Endothelial cell of hepatic sinusoid (primary cell): ENCODE data around the gene ASPRV1.

Experiments used
- in situ Hi-C: cut with HindIII; loops from 2 replicates; pipeline ENCODE4 v1.10.0; 2017; ENCODE audit warnings: low sequenced_read_pairs

Gene ASPRV1

DNA sequence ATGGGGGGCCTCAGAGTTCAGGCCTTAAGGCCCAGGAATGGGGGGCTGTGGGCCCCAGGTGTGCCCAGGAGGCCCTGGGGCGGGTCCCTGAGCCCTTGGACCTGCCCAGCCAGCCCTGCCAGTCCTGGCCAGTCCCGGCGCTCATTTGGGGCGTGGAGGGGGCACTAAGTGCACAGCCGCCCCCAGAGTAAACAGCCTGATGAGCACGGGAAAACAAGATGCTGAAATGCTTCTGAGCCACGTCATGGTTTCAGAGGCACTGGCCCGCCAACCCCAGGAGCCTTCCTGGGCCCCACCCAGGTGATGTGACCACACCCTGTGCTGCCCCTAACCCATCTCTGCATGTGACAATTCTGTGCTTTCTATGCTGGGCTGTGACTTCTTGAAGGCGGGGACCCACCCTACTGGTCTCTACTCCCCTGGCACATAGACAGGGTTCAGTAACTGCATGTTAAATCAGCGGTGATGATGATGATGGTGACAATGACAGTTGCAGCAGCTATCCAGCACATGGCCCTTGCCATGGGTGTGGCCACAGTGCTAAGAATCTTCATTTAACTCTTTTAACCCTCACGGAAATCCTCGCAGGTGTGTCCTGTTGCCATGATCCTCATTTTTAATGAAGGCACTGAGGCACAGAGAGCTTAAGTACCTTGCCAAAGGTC is 28.1 kb upstream of the ASPRV1 start:
- in situ Hi-C loops, result no loop called here

DNA sequence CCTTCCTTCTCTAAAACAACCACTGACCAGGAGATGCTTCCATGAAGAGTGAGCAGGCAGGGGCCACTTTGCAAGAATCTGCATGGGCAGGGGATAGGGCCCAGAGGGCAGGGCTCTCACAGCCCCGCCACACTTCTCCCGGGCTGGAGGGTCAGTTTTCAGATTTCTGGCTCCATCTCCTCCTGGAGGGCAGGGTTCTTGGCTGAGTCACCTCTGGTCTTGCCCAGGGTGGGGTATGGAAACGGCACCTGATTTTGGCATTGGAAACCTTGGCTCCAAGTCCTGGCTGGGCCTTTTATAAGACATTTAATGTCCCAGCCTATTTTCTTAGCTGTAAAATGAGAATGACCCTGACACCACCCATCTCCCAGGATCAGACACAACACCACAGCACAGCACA is 27.6 kb upstream of the ASPRV1 start:
- in situ Hi-C loops, result no loop called here

DNA sequence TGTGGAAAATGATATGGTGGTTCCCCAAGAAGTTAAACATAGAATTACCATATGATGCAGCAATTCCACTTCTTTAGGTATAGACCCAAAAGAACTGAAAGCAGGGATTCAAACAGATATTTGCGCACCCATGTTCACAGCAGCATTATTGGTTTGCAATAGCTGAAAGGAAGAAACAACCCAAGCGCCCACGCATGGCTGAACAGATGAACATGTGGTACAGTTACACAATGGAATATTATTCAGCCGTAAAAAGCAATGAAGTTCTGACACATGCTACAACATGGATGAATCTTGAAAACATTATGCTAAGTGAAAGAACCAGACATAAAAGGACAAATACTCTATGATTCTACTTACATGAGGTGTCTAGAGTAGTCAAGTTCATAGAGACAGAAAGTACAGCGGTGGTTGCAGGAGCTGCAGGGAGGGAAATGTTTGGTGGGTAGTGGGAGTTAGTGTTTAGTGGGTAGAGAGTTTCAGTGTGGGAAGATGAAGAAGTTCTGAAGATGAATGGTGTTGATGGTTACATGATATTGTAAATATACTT is 26.7 kb upstream of the ASPRV1 start:
- in situ Hi-C loops, result no loop called here

DNA sequence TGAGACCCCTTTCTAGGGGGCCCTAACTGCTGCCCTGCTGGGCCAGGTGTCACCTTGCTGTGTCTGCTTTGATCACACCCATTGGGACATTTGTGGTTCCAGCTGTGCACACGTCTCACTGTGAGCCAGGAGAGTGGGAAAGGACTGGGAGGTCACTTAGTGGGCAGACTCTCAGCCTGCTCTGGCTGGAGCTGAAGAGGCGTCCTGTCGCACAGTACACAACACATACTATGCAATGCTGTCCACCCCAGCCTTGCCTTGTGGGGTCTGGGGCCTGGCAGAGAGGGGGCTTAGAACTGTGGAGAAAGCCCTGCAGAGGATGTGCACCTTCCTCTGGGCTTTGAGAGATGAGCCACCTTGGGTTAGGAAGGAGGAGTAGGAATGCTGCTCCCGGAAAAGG is 25.3 kb upstream of the ASPRV1 start:
- in situ Hi-C loops, result no loop called here

DNA sequence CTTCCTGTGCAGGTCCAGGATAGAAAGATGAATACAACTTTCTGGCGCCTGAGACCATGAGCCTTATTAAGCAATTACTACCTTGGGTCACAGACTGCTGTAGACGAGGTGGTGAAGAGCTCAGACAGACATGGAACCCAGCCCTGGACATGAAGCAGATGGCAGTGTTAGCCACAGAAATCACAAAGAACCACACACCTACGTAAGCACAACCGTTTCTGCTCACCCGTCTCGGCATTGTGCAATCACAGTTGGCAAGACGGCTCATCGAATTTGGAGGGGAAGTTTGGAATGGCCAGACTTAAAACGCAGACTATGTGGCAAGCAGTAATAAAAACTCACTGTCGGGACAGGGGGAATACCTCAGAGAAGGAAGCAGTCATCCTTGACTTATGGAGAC is 24.3 kb upstream of the ASPRV1 start:
- in situ Hi-C loops, result no loop called here

DNA sequence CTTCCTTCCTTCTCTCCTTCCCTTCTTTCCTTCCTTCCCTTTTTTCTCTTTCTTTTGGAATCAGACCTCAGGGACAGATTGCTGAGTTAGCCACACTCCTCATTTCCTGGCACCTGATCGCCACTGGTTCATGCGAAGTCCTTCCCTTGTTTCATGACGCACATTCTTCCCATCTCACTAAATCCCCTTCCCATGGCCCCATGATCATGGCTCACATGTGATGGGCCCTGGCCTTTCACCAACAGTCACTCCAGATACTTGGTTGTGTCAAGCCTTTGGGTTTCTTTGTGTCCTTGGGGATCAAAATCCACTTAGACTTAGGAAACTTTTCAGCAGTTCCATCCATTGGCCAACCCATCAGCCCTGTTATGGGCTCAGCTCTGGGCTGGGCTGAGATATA is 23.8 kb upstream of the ASPRV1 start:
- in situ Hi-C loops, result no loop called here

DNA sequence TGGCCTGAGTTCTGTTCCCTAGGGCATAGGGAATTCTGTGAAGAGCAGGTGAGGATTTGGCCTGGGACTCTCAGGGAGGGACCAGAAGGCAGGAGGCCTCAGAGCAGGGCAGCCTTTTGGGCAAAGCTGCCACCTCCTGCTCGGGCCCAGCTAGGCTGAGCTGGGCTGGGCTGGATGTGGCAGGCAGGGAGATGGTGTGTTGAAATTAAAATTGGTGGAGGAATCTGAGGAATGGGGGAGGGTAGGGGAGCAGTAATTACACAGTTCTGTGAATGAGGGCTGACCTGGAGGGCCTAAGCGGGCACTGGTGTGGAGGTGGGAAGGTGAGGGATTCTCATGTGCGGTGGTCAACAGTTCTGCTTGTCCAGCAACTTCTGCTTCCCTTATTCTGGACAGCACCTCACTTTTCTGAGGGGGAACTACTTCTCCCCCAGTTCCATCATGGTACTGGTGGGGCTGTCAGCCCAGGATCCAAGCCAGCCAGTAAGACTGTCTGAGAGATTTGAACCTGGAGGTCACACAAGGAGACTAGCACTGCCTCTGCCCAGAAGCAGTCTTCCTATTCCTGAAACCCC is 22.0 kb upstream of the ASPRV1 start:
- in situ Hi-C loops, result no loop called here

DNA sequence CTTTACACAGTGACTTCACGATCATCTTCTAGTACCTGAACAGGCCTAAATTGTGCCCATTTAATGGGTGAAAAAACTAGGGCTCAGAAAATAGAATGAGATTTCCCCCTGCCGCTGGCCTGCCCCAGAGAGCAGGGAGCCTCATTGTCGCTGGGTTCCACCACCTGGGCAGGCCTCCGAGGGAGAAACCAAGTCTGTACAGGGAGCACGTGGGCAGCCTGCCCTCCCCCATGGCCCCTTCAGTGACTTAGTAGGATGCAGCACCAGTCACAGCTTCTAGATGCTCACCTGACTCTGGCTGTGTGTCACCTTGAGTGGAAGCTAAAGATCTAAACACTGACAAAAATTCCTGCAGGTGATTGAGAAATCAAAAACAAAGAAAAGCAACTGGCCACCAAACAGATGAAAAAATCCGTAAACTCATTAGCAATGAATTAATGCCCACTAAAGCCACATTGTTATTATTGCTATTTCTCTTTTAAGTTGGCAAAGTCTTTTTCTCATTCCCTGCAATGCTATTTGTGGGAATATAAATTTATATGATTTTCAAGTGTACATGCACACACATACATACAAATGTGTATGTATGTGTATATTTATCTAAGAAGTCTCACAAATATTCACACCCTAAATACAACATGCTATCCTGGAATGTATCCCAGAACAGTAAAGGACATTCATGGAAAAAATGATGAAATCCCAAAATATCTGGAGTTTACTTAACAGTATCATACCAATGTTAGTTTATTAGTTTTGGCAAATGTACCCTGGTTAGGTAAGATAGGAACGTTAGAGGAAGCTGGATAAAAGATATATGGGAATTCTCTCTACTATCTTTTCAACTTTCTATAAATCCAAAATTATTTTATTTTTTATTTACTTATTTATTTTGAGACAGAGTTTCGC is 18.7 kb upstream of the ASPRV1 start:
- in situ Hi-C loops, result loop anchor here (5.0 kb wide), 1 partner anchor 63 kb away; the partner anchor contains the start of gene MXD1

DNA sequence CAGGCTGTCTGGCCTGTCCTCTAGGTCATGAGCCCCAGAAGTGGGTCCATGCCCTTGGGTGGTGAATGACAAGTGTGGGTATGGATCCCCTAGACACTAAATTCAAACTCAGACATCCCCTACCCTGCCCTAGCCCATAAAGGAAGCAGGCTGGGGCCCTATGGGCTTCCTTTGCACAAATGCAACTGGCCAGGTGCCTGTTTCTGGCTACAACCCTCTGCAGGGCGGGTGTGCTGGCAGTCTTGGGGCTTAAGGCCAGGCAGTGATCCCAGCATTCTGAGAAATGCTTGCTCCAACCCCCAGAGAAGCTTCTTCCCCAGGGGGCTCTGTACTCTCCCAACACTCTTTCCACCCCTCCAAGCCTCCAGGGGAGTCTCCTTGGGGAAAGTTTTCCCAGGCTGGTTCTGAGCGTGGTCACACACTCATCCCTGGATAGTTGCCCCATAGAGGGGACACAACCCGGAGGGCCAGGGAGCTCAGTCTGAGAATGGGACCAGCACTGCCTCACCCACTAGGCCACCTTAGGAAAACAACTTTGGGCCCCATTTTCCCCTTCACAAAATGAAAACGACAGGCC is 16.6 kb upstream of the ASPRV1 start:
- in situ Hi-C loops, result loop anchor here (5.0 kb wide), 1 partner anchor 61 kb away; the partner anchor contains the start of gene MXD1

DNA sequence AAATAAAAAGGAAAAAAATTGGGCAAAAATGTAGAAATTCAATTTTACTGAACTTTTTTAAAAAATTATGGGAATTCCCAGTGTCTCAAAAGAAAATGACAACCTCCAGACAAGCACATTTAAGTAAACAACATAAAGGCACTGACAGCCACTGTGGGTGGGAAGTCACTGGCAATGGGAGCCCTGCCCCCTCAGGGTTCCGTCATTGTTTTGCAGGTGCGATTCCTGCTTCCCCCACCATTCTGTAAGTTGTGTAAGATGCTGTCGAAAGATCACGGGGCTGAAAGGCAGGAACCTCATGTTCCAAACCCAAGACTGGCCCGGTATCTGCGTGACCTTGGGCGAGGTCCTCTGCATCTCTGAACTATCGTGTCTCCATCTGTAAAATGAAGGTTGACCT is 15.8 kb upstream of the ASPRV1 start:
- in situ Hi-C loops, result loop anchor here (5.0 kb wide), 1 partner anchor 60 kb away; the partner anchor contains the start of gene MXD1

DNA sequence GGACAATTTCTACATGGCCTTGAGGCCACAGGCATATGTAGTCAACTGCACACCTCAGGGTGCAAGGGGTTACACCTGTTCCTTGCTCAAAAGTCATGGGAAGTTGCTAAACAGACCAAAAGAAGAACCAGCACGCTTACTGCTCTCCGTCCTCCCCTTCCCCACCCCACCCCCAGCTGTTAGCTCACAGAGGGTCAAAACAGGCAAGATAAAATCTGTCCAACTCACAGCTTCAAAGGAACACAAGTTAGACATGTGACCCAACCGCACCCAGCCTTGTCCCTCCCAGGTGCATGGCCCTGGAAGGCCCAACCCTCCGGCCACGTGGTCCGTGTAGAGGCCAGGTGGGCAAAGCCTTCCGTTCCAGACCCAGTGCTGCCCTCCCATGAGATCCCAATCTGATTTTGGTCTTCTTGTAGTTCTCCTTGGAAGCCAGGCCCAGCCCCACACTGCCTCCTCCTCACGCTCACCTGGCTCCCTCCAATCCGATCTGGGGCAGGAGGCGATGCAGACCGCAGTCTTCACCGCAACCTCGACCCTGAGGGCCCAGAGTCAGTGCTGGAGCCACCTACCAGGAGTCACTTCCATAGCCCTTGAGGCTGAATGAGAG is 14.5 kb upstream of the ASPRV1 start:
- in situ Hi-C loops, result loop anchor here (5.0 kb wide), 1 partner anchor 59 kb away; the partner anchor contains the start of gene MXD1

DNA sequence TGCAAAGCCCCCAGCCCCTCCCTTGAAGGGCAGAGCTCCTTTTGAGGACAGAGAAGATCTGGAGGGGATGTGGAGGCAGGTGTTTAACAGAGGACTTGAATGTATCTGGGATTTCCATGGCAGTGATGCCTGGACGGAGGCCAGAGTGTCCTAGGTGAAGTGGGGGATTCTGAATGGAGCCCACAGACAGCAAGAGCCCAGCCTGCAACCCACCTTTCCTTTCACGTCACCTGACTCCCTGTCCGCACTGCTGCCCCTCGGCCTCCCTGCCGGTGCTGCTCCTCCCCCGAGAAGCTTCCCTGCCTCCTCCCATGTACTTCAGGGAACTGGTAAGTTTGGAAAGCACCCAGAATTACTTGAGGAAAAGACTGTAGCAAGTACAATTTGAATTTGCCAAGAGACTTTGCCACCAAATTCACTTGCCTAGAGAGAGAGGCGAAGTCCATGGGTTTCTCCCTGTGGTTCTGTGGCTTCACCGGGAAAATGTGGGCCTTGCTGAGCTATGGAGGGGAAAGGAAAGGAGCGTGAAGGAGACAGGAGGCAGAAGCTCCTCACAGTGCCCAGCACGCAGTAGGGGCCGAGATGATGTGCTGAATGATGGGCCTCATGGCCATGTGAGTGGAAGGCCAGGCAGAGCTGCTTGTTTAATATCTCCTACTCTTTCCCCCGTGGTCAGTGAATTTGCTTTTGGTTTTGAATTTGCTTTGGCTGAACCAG is 13.9 kb upstream of the ASPRV1 start:
- in situ Hi-C loops, result loop anchor here (5.0 kb wide), 1 partner anchor 58 kb away; the partner anchor contains the start of gene MXD1

DNA sequence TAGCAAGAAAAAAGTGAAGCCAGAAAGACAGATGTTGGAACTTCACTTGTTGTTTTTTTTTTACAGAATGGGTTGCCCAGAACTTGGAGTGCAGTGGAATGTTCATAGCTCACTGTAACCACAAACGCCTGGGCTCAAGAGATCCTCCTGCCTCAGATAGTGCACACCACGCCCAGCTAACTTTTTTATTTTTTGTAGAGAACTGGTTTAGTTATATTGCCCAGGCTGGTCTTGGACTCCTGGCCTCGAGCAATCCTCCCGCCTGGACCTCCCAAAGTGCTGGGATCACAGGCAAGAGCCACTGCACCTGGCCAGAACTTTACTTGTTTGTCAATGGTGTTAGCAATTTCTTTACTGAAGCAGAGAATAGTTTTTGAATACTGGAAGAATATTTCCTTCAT is 11.9 kb upstream of the ASPRV1 start:
- in situ Hi-C loops, result no loop called here

DNA sequence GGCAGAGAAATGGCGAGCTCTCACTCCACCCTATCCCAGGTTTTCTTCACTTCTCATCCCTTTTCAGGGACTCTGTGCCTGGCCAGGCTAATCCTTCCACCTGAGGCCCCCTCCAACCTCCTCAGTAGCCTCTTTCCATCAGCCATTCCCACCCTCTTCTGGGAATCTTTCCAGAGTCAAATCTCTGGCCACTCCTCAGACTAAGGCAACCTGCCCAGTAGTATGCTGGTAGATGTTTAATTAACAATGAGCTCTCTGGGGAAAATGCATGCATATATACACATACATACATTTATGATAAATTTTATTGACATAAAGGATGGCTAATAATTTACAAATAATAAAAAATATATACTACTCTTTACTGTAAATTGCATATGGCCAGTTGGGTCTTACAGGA is 11.4 kb upstream of the ASPRV1 start:
- in situ Hi-C loops, result no loop called here

DNA sequence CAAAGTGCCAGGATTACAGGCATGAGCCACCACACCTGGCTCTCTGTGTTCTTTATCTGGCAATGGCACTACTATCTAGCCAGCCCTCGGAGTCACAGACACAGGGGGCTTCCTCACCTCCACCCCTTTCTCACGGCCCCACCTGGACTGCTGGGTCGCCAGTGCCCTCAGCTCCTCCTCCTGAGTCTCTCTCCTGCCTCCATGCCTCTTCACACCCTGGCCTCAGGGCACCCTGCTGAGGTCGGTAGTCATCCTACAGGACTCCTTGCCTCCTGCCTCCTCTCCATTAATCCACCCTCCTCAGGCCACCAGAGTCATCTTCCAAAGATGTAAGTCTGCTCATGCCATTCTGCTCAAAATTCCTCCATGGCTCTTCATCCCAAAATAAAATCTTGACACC is 8.6 kb upstream of the ASPRV1 start:
- in situ Hi-C loops, result no loop called here

DNA sequence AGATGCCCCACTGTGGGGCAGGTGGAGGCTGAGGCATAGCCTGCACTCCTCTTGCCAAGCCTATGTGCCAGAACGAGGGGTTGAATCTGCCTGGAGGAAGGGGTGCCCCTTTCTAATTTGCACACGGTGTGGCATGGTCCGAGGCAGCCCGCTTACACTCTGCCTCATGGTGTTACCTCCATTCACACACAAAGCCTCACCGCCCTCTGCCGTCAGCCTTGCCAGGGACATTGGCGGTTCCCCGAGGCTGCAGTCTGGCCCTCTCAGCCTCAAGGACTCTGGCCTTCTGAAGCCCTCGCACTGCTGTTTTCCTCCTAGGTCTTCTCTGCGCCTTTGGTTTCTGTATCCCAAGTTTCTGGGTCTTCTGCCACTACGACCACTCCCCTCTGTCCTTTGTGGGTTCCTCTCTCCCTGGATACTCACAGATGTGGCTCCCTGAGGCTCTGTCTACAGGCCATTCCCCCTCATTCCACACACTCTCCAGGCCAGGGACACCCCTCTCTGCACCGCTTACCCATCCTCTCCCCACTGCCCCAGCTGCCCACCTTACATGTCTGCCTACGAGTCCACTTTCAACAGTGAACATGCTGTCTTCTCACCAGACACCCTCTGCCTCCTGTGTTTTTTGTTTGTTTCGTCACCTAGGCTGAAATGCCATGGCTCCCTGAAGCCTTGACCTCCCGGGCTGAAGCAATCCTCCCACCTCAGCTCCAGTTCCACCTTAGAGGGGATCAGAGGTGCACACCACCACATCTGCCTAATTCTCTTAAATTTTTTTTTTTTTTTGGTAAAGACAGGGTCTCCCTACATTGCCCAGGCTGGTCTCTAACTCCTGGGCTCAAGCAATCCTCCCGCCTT is 7.9 kb upstream of the ASPRV1 start:
- in situ Hi-C loops, result no loop called here

DNA sequence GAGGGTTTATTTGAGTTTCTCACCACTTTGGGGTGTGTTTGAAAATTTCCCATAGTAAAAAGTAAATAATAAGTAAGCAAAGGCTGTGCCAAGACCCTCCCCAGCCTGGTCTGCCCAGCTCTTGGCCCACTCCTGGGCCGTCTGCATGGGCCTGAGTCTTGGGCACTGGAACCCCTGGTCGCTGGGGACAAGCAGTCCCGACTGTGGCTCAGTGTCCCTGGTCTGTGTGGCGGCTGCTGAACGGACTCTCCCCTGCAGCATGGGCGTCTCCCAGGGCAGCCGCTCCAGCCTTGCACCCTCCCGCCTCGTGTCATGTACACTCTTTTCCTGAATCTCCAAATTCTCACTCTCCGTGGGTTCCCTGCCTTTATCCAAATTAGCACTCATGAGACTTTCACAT is 7.2 kb upstream of the ASPRV1 start:
- in situ Hi-C loops, result no loop called here

DNA sequence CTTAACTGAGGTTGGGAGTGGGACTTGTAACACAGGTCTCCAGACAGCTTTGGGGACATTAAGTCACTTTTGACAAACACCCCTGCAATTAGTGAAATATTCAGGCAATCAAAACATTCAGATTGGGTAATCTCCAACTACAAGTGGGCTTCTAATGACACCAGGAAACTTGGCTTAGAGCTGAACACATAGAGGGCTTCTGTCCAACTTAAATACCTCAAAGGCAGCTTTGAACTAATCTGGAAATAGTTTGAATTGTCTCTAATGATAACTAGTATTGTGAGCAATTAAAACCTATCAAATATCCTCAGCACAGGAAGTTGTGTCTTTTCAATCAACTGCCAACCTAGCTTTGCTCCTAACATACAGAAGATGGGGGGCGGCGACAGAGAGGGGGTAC is 5.1 kb upstream of the ASPRV1 start:
- in situ Hi-C loops, result no loop called here
